Ovary (tissue), 9 donors: ENCODE results near the gene UBE3C. TPM values are rescaled to one million over a fixed set of nuclear protein-coding genes. Genes with fewer than 3 reads are reported as not detected.

Source experiments
- DNase-seq, 5 donors: peaks; one replicate each; pipeline ENCODE4 v3.0.0-alpha.2; 2019 to 2020
- H3K27ac ChIP-seq, 2 donors: fragments of 200-600 bp; one replicate each; pipeline versions ENCODE4 v1.5.1 to v1.8.0; 2019 to 2022
- H3K27me3 ChIP-seq: fragments of 200-600 bp; one replicate; pipeline ENCODE4 v1.8.0; 2022
- H3K36me3 ChIP-seq: fragments of 200-600 bp; sonication (generic); one replicate; pipeline ENCODE4 v1.5.1; 2019
- H3K4me1 ChIP-seq: one replicate; pipeline ENCODE4 v1.8.1; 2013; ENCODE audit warnings: mild to moderate bottlenecking, moderate library complexity; ENCODE audit not compliant: insufficient read depth
- H3K4me3 ChIP-seq: fragments of 200-600 bp; sonication (generic); one replicate; pipeline ENCODE4 v1.5.1; 2017
- H3K9me3 ChIP-seq, 2 donors: fragments of 200-600 bp in 1 of 2; sonication (generic) in 1 of 2; one replicate each; pipeline versions ENCODE4 v1.5.1 to v1.8.1; 2013 to 2019; ENCODE audit warnings: mild to moderate bottlenecking in 1 of 2, moderate library complexity in 1 of 2
- CTCF ChIP-seq, 3 donors: fragments of 450-650 bp in 2 of 3; fragments of 200-600 bp in 1 of 3; IDR thresholded peaks; one replicate each; pipeline versions ENCODE4 v1.5.1 to v1.8.0; 2016 to 2022; ENCODE audit warnings: antibody characterized with exemption in 3 of 3, mild to moderate bottlenecking in 1 of 3
- EP300 ChIP-seq: sonication (generic); formaldehyde crosslinking; IDR thresholded peaks from one replicate; pipeline ENCODE4 v1.6.1; 2017; ENCODE audit warnings: antibody characterized with exemption
- POLR2A ChIP-seq: fragments of 450-650 bp; IDR thresholded peaks from one replicate; pipeline ENCODE4 v1.6.1; 2017; ENCODE audit warnings: antibody characterized with exemption, mild to moderate bottlenecking, moderate library complexity
- WGBS, 3 donors: extraction: QIAGEN DNeasy Blood & Tissue Kit in 1 of 3; methylation state at CpG; one replicate each; pipeline versions ENCODE4 v1.1.5 to v1.1.7; 2013 to 2017; 5-methylcytosine and 5-hydroxymethylcytosine counted together
- intact Hi-C, 4 donors: fragments of 100-400 bp; cut with DNase I; formaldehyde crosslinking; loops; one replicate each; pipeline versions ENCODE4 v1.11.0 to v1.15.1; 2022 to 2023
- polyA plus RNA-seq, 2 donors: library from polyadenylated mRNA; stranded (reverse); fragments of 200-250 nt in 1 of 2; fragments of 350-450 nt in 1 of 2; fragmentation: Illumina TruSeq in 1 of 2; extraction: RNeasy Lipid Tissue Mini Kit (QIAGEN cat#74804) in 1 of 2; gene quantifications; one replicate each; pipeline ENCODE4 v1.2.3, GENCODE V29; 2013 to 2014
- total RNA-seq, 7 donors: library from RNA; depleted of rRNA in 2 of 7; stranded (reverse); fragments of >200 nt in 2 of 7; fragmentation: NEBNext Ultra II Directional in 3 of 7; extraction: Animal tissue kit (Norgen Biotek cat#: 25700) in 3 of 7; gene quantifications; one replicate each; pipeline versions ENCODE4 v1.1.0 to v1.2.4, GENCODE V29; 2016 to 2023
- donor health status: DM: no; HTN: no; CAD: no; lungs with moderate emphysema.
- donor health status: DM: no; HTN: no; CAD: no.
- donor health status: Bipolar disorder and iron deficiency.
- donor health status: DM: yes; HTN: yes; CAD: no.
- donor health status: DM: no; HTN: no; CAD: no.
- donor health status: DM: yes; HTN: yes; CAD: no.

The UBE3C gene
- total and polyA plus RNA-seq, 9 donors, result 21.5 to 62.7 (median 45.4) TPM

DNA sequence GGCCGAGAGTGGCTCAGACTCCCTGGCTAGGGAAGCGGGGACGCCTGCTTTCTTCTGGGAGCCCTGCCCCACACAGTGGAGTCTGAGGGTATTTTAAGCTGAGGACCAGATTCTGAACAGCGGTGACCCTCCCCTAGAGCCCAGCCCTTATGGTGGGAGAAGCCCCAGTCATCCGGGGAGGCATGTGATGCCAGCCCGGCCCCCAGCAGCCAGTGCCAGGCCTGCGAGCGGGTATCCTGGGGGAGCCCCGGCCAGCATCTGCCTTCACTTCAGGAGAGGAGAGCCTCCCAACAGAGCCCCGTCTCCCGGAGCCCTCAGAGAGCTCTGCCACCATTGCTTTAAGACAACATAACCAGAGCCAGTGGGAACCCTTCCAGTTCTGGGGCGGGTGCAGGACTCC, 156.6 kb downstream of the UBE3C start:
- Histone ChIP-seq H3K4me1 (no peaks in the 10 kb centered on the region), H3K4me3 (no peak overlapping the region), H3K9me3 (no peaks in the 10 kb centered on the region), H3K27me3 (no peaks in the 10 kb centered on the region), H3K36me3 (no peaks in the 10 kb centered on the region), H3K27ac (no peak overlapping the region)
- intact Hi-C loops, result no loop called here
- TF ChIP-seq EP300 (no peak), POLR2A (no peak), CTCF (IDR thresholded peaks at IDR 0.05) (no peak)
- WGBS, 3 donors, result 79 to 82% (median 82%) methylated on average over 12 of the region's 12 CpGs
- DNase-seq, result no peak

GRCh38 chr7:157297185-157297584, 158.5 kb downstream of the UBE3C start:
- H3K27ac ChIP-seq, result no peak overlapping the region
- TF ChIP-seq POLR2A (no peak), EP300 (no peak), CTCF (IDR thresholded peaks at IDR 0.05) (no peak)

DNA sequence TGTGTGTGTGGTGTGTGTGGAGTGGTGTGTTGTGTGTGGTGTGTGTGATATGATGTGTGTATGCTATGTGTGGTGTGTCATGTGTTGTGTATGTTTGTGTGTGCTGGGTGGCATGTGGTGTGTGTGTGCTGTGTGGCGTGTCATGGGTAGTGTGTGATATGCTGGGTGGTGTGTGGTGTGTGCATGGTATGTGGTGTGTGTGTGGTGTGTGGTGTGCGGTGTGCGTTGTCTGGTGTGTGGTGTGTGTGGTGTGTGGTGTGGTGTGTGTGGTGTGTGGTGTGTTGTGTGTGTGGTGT, 160.5 kb downstream of the UBE3C start:
- intact Hi-C loops, result no loop called here
- no peak for TF ChIP-seq EP300
- no peak for TF ChIP-seq CTCF (IDR thresholded peaks at IDR 0.05)
- no peak for TF ChIP-seq POLR2A
- no peak overlapping the region for H3K27ac ChIP-seq
- H3K4me1 ChIP-seq, result no peaks in the 10 kb centered on the region
- no peaks in the 10 kb centered on the region for H3K27me3 ChIP-seq
- H3K9me3 ChIP-seq, result no peaks in the 10 kb centered on the region
- H3K36me3 ChIP-seq, result no peaks in the 10 kb centered on the region
- no peak for DNase-seq
- no peak overlapping the region for H3K4me3 ChIP-seq
- 95 to 100% (median 95%) methylated on average over 3 of the region's 3 CpGs for WGBS, 3 donors

More at GRCh38 chr7:157297185-157297584, 158.5 kb downstream of the UBE3C start:
- intact Hi-C loops, result no loop called here
- Histone ChIP-seq H3K9me3 (no peaks in the 10 kb centered on the region), H3K36me3 (no peaks in the 10 kb centered on the region), H3K4me1 (no peaks in the 10 kb centered on the region), H3K4me3 (no peak overlapping the region), H3K27me3 (no peaks in the 10 kb centered on the region)
- no peak for DNase-seq
- 70 to 77% (median 72%) methylated on average over 13 of the region's 13 CpGs for WGBS, 3 donors

- TF ChIP-seq EP300 (no peak), POLR2A (no peak), CTCF (IDR thresholded peaks at IDR 0.05) (no peak)
- H3K4me3 ChIP-seq, result no peak overlapping the region
- 59 to 63% (median 63%) methylated on average over 36 to 37 of the region's 37 CpGs for WGBS, 3 donors
Observed at GRCh38 chr7:157299613-157300368, 161.1 kb downstream of the UBE3C start.

More at GRCh38 chr7:157299613-157300368, 161.1 kb downstream of the UBE3C start:
- no peak for DNase-seq
- no peaks in the 10 kb centered on the region for H3K9me3 ChIP-seq
- intact Hi-C loops, result no loop called here
- H3K36me3 ChIP-seq, result no peaks in the 10 kb centered on the region
- H3K27me3 ChIP-seq, result no peaks in the 10 kb centered on the region
- no peak overlapping the region for H3K27ac ChIP-seq
- H3K4me1 ChIP-seq, result no peaks in the 10 kb centered on the region
